Thyroid gland (tissue), 4 donors: ENCODE measurements around the gene TTC34. TPM values are rescaled to one million over a fixed set of nuclear protein-coding genes. Genes with fewer than 3 reads are reported as not detected.

Experiments
- DNase-seq, 2 donors: peaks; one replicate each; pipeline ENCODE4 v3.0.0-alpha.2; 2019
- H3K27ac ChIP-seq, 3 donors: fragments of 200-600 bp; sonication (generic); 1 replicate in 2 of 3; 2 replicates in 1 of 3; pipeline ENCODE4 v1.5.1; 2016 to 2019; ENCODE audit warnings: mild to moderate bottlenecking in 1 of 3, moderate library complexity in 1 of 3
- H3K27me3 ChIP-seq: fragments of 200-600 bp; sonication (generic); one replicate; pipeline ENCODE4 v1.5.1; 2019
- H3K36me3 ChIP-seq, 2 donors: fragments of 200-600 bp; sonication (generic); one replicate each; pipeline ENCODE4 v1.5.1; 2016 to 2019
- H3K4me1 ChIP-seq, 2 donors: fragments of 200-600 bp; sonication (generic); one replicate each; pipeline ENCODE4 v1.5.1; 2017 to 2019
- H3K4me3 ChIP-seq, 3 donors: fragments of 200-600 bp; sonication (generic); replicated peaks in 1 of 3; 1 replicate in 2 of 3; 2 replicates in 1 of 3; pipeline ENCODE4 v1.5.1; 2016; ENCODE audit warnings: mild to moderate bottlenecking in 1 of 3
- H3K9me3 ChIP-seq: fragments of 200-600 bp; sonication (generic); one replicate; pipeline ENCODE4 v1.5.1; 2017
- POLR2A ChIP-seq, 2 donors: fragments of 450-650 bp; IDR thresholded peaks; one replicate each; pipeline ENCODE4 v1.6.1; 2017; ENCODE audit warnings: antibody characterized with exemption in 2 of 2, mild to moderate bottlenecking in 2 of 2, moderate library complexity in 1 of 2
- WGBS, 2 donors: methylation state at CpG; one replicate each; pipeline ENCODE4 v1.1.5; 2017; 5-methylcytosine and 5-hydroxymethylcytosine counted together
- intact Hi-C: fragments of 100-400 bp; cut with DNase I; formaldehyde crosslinking; loops from one replicate; pipeline ENCODE4 v1.15.1; 2023
- total RNA-seq, 4 donors: library from RNA; depleted of rRNA; stranded (reverse); fragments of >200 nt; gene quantifications; one replicate each; pipeline ENCODE4 v1.2.3, GENCODE V29; 2016
- TF ChIP-seq, protein P1 (sequence below), 6 experiments: fragments of 200-600 bp in 3 of 6; fragments of 450-650 bp in 3 of 6; sonication (generic) in 3 of 6; IDR thresholded peaks; one replicate each; pipeline ENCODE4 v1.5.1; 2016 to 2019; ENCODE audit warnings: antibody characterized with exemption in 6 of 6, mild to moderate bottlenecking in 2 of 6, inconsistent platforms in 1 of 6, moderate library complexity in 1 of 6

Gene TTC34
- total RNA-seq, 4 donors from 2014 or later: 0.81 to 2.2 (median 1.9) TPM

DNA sequence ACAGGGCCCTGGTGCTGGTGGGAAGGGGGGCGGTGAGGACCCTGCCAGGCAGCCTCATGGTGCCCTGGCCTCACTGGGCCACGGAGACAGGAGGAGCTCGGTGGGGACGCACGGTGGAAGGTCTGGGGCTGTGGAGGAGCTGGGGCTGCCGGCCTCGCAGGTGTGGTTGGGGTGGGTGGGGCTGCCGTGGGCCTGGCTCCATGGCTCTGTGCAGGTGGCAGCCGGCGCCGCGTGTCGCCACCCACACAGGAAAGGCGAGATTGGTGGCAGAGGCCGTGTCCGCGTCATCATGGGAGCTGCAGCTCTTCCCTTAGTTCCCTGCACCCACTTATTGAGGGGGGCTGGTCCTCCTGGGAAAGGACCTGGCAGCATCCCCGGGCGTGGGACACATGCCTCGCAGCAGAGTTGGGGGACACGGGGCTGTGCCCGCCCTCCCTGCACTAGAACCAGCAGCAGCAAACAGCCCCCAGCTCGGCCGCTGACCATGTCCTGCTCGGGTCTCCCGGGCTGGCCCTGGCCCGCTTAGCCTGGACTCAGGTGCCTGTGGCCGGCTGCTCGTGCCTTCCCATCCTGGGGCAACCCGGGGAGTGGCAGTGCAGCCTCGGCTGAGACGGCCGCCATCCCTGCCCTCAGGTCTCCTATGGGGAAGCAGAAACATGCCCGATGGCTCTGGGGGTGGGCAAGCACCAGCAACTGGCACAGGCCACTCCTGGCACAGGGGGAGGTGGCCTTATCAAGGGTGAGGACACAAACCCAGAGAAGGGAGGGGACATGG lies 7.5 kb upstream of the TTC34 start:
- Histone ChIP-seq H3K36me3 (no peaks in the 10 kb centered on the region), H3K4me1 (peaks cover 7 to 25% of the 10 kb centered on the region in 2 donors), H3K27me3 (no peaks in the 10 kb centered on the region), H3K4me3 (no peak overlapping the region), H3K9me3 (no peaks in the 10 kb centered on the region), H3K27ac (no peak overlapping the region)
- 91 to 100% methylated on average over 7 to 28 of the region's 34 CpGs for WGBS, 2 donors
- DNase-seq: no peak
- intact Hi-C loops: no loop called here
- TF ChIP-seq POLR2A (IDR thresholded peaks at IDR 0.05): no peak
- TF ChIP-seq, protein P1, sequence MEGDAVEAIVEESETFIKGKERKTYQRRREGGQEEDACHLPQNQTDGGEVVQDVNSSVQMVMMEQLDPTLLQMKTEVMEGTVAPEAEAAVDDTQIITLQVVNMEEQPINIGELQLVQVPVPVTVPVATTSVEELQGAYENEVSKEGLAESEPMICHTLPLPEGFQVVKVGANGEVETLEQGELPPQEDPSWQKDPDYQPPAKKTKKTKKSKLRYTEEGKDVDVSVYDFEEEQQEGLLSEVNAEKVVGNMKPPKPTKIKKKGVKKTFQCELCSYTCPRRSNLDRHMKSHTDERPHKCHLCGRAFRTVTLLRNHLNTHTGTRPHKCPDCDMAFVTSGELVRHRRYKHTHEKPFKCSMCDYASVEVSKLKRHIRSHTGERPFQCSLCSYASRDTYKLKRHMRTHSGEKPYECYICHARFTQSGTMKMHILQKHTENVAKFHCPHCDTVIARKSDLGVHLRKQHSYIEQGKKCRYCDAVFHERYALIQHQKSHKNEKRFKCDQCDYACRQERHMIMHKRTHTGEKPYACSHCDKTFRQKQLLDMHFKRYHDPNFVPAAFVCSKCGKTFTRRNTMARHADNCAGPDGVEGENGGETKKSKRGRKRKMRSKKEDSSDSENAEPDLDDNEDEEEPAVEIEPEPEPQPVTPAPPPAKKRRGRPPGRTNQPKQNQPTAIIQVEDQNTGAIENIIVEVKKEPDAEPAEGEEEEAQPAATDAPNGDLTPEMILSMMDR (IDR thresholded peaks at IDR 0.05): no peak

DNA sequence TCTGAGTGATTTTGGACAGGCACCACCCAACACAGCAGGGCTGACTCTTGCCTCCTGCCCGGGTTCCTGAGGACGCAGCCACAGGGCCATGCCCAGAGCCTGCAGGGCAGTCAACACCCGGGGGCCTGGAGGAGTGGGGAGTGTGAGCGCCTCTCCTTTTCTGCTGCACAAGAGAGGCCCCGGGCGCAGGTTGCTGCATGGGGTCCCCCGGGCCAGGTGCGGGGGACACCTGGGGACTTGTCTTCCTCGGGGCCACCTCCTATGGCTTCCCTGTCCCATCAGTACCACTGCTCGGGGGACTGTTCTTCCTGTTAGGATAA lies 6.9 kb upstream of the TTC34 start:
- Histone ChIP-seq H3K9me3 (no peaks in the 10 kb centered on the region), H3K27me3 (no peaks in the 10 kb centered on the region), H3K27ac (no peak overlapping the region), H3K36me3 (no peaks in the 10 kb centered on the region), H3K4me1 (peaks cover 13 to 32% of the 10 kb centered on the region in 2 donors), H3K4me3 (no peak overlapping the region)
- intact Hi-C loops: no loop called here
- no peak for DNase-seq
- 80 to 92% methylated on average over 9 to 10 of the region's 10 CpGs for WGBS, 2 donors
- no peak for TF ChIP-seq POLR2A (IDR thresholded peaks at IDR 0.05)
- TF ChIP-seq, protein P1 (IDR thresholded peaks at IDR 0.05): no peak

DNA sequence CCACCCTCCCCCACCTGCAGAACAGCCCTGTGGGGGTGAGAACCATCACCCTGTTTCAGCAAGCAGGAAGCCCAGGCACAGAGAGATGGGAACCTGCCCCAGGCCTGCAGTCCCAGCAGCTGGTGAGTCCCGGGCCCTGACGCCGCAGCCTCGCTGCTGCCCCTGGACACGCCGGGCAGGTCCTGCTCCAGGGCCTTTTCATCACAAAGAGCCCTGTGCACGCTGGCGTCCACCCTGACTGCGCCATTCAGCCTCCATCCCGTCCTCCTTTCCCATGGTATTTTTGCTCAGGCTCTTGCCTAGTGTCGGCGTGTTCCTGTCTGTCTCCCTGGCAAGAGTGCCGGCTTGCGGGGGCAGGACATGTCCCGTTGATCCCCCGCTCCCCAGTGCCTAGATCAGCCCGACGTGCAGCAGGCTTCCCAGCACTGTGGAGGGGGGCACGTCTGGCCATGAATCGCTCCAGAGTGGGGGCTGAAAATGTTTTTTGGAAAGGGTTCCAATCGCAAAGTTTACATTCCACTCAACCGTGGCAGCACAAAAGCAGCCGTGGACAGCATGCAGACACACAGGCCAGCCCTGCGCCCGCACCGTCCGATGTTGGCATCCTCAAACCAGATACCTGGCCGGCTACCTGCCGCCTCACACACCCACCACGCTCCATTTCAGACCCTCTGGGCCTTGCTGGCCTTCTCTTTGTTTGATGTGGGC lies 6.3 kb upstream of the TTC34 start:
- intact Hi-C loops: no loop called here
- no peak for DNase-seq
- no peak overlapping the region for H3K4me3 ChIP-seq
- H3K27me3 ChIP-seq: no peaks in the 10 kb centered on the region
- no peaks in the 10 kb centered on the region for H3K9me3 ChIP-seq
- H3K36me3 ChIP-seq: no peaks in the 10 kb centered on the region
- H3K4me1 ChIP-seq: peaks cover 13 to 32% of the 10 kb centered on the region in 2 donors
- TF ChIP-seq POLR2A (IDR thresholded peaks at IDR 0.05): no peak
- TF ChIP-seq, protein P1 (IDR thresholded peaks at IDR 0.05): no peak
- H3K27ac ChIP-seq: no peak overlapping the region
- 55 to 59% methylated on average over 23 to 30 of the region's 30 CpGs for WGBS, 2 donors

DNA sequence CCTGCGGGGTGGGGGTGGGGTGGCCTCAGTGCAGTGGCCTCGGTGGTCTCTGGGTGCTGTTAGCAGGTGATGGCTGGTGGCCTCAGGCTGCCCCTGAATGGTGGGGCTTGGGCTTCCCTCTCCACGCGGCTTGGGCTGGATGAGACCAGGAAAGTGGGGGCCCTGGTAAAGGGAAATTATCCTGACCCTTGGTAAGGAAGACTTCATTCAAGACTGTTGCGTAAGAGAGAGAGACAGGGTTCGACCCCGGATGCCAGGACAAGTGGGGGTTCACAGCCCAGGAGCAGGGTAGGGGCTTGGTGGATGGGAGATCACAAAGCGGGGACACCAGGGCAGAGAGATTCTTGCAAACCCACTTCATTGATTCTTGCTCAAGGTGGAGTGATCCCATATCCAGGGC lies 5.5 kb upstream of the TTC34 start:
- 82% methylated on average over 7 of the region's 8 CpGs for WGBS, 2 donors

More for the DNA sequence above, 5.5 kb upstream of the TTC34 start:
- Histone ChIP-seq H3K36me3 (no peaks in the 10 kb centered on the region), H3K27me3 (no peaks in the 10 kb centered on the region), H3K9me3 (no peaks in the 10 kb centered on the region), H3K27ac (no peak overlapping the region), H3K4me1 (peaks cover 13 to 32% of the 10 kb centered on the region in 2 donors), H3K4me3 (no peak overlapping the region)
- TF ChIP-seq, protein P1 (IDR thresholded peaks at IDR 0.05): no peak
- no peak for TF ChIP-seq POLR2A (IDR thresholded peaks at IDR 0.05)
- intact Hi-C loops: no loop called here
- DNase-seq: no peak
